Pancreas (tissue), 10 donors: ENCODE measurements around the gene GPR89B. TPM values are rescaled to one million over a fixed set of nuclear protein-coding genes. Genes with fewer than 3 reads are reported as not detected.
"Not testable (repeated sequence)": the region's sequence is repeated elsewhere in the genome, so short reads cannot be mapped to it uniquely, and the experiment has no call there.

Experiments
- ATAC-seq, 4 donors: fragments of 200-7000 bp; cut with Tn5 transposase; one replicate each; pipeline versions ENCODE4 v1.8.0 to v1.9.1; 2020; ENCODE audit warnings: mild to moderate bottlenecking in 4 of 4, moderate library complexity in 4 of 4
- DNase-seq, 6 donors: peaks; one replicate each; pipeline ENCODE4 v3.0.0-alpha.2; 2020
- FAIRE-seq: peaks from 2 replicates; lab custom pipeline; 2012; peaks lifted over from hg19 to GRCh38; lab: Jason Lieb, UNC
- H3K27ac ChIP-seq, 4 donors: fragments of 200-600 bp; sonication (generic); 1 replicate in 3 of 4; 2 replicates in 1 of 4; pipeline versions ENCODE4 v1.5.0 to v1.8.0; 2020
- H3K27me3 ChIP-seq, 4 donors: fragments of 200-600 bp; one replicate each; pipeline ENCODE4 v1.8.0; 2021
- H3K36me3 ChIP-seq, 3 donors: fragments of 200-600 bp; sonication (generic) in 1 of 3; one replicate each; pipeline versions ENCODE4 v1.5.0 to v1.8.0; 2020 to 2021
- H3K4me1 ChIP-seq, 3 donors: fragments of 200-600 bp; one replicate each; pipeline ENCODE4 v1.8.0; 2021
- H3K4me3 ChIP-seq, 4 donors: fragments of 200-600 bp; sonication (generic) in 2 of 4; one replicate each; pipeline versions ENCODE4 v1.5.0 to v1.8.0; 2020 to 2021
- H3K9me3 ChIP-seq, 4 donors: fragments of 200-600 bp; one replicate each; pipeline ENCODE4 v1.8.0; 2021
- CTCF ChIP-seq, 4 donors: fragments of 200-600 bp; sonication (generic) in 3 of 4; IDR thresholded peaks; one replicate each; pipeline versions ENCODE4 v1.5.0 to v1.8.0; 2021; ENCODE audit warnings: antibody characterized with exemption in 4 of 4
- WGBS, 2 donors: extraction: QIAGEN DNeasy Blood & Tissue Kit; methylation state at CpG; one replicate each; pipeline ENCODE4 v1.1.7; 2013; 5-methylcytosine and 5-hydroxymethylcytosine counted together
- intact Hi-C, 3 donors: fragments of 100-400 bp; cut with DNase I; formaldehyde crosslinking; loops; one replicate each; pipeline versions ENCODE4 v1.11.1 to v1.14.2; 2022
- polyA plus RNA-seq, 2 donors: library from polyadenylated mRNA; stranded (reverse); fragments of 200-250 nt; gene quantifications; one replicate each; pipeline ENCODE4 v1.2.3, GENCODE V29; 2013
- total RNA-seq, 6 donors: library from RNA; stranded (reverse); fragmentation: NEBNext Ultra II Directional in 4 of 6; extraction: Animal tissue kit (Norgen Biotek cat#: 25700) in 4 of 6; gene quantifications; one replicate each; pipeline versions ENCODE4 v1.2.1 to v1.2.4, GENCODE V29; 2021 to 2023
- donor health status: healthy with polysubstance abuse.
- donor health status: DM: no; HTN: no; CAD: no; lungs with moderate emphysema.
- donor health status: DM: no; HTN: no; CAD: no.
- donor health status: control.
- donor health status: control.
- donor health status: Bipolar disorder and iron deficiency.
- donor health status: DM: yes; HTN: yes; CAD: no.
- donor health status: DM: no; HTN: no; CAD: no.
- donor health status: DM: no; HTN: no; CAD: no.
- donor health status: DM: yes; HTN: yes; CAD: no.

GPR89B gene
- total and polyA plus RNA-seq, 8 donors = 6.0 to 18.1 (median 8.1) TPM

- H3K4me1 ChIP-seq, H3K27ac ChIP-seq, H3K4me3 ChIP-seq, ATAC-seq, intact Hi-C loops, FAIRE-seq, H3K9me3 ChIP-seq, DNase-seq, H3K27me3 ChIP-seq, H3K36me3 ChIP-seq: not testable (repeated sequence)
- WGBS, 2 donors = 94 to 97% methylated on average over 3 of the region's 4 CpGs
These were observed 79.5 kb downstream of the GPR89B start for GRCh38 chr1:148007724-148008123.

DNA sequence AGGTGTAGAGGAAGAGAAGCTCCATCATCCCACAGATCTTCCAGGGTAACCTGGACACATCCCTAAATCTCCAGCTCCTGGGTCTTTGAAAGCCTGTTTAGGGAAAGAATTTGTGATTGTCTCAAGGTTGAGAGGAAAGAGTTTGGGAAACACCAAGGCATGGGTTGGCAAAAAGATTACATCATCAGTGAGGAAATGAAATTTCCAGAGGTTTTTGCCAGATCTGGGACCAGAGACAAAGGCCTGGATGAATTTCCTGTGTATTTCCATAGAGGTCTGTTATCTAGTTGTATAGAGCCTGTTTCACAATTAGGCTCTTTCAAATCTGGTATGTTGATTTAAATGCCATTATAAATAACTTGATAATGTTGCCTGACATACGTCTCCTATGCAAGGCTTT, 82.3 kb downstream of the GPR89B start:
- no peak for TF ChIP-seq CTCF (IDR thresholded peaks at IDR 0.05)
- no peaks in the 10 kb centered on the region for H3K36me3 ChIP-seq
- H3K27ac ChIP-seq = no peak overlapping the region
- FAIRE-seq (no peak), ATAC-seq (no peak), DNase-seq (no peak)
- H3K4me1 ChIP-seq = no peaks in the 10 kb centered on the region
- intact Hi-C loops = no loop called here
- H3K27me3 ChIP-seq = peaks cover 0 to 8% (median 0%) of the 10 kb centered on the region in 4 donors
- no peak overlapping the region for H3K4me3 ChIP-seq
- WGBS, 2 donors = 52 to 65% methylated on average over 1 of the region's 1 CpG
- no peaks in the 10 kb centered on the region for H3K9me3 ChIP-seq

DNA sequence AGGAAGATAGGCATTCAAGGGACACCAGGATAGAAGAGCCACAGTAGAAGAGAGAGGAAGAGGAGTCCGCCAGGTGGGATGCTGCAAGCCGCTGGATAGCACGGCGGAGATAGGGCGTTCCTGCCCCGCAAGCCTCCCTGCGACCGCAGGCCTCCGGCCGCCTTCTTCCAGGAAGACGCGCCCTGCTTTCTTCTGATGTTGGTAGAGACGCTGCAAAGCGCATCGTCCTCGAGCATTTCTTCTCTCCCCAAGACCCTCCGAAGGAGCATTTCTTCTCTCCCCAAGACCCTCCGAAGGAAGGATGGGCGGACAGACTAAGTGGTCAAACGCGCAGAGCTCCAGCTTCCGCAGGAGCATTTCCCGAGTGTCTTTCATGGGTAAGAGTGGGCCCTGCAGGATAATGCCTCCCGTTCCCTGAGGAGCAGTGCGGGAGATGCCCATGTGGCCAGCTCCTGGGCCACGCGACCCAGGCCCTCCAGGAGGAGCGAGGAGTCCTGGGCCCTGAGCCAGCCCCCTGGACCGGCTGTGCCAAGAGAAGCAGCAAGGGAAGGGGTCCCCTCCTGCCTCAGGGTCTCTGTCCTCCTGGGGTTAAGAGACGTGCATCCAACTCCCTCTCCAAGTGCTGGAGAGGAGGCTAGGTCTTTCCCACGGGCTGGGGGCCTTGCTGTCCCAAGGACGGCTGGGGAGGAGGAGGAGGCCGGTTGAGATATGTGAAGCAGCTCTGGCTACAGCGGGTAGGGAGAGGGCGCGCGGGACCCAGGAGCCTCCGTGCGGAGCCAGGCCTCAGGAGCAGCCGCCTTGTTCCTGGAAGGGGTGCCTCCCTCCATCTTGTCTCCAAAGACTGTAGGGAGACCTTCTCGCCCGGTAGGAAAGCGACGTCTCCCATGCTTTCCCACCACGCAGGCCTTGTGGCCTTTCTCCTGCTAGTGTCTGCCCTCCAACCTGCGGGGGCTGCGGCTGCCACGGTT, 85.2 kb downstream of the GPR89B start:
- DNase-seq = peak in 4 of 6 donors; percentile 12 to 67 (median 36)
- H3K4me1 ChIP-seq, H3K27ac ChIP-seq, H3K36me3 ChIP-seq, H3K27me3 ChIP-seq, FAIRE-seq, intact Hi-C loops, H3K9me3 ChIP-seq: not testable (repeated sequence)
- ATAC-seq = peak; percentile 37 to 63 (median 48)
- H3K4me3 ChIP-seq = peak overlapping the region in 1 of 4 donors; percentile 24
- WGBS, 2 donors = 28 to 31% methylated on average over 30 to 39 of the region's 48 CpGs

DNA sequence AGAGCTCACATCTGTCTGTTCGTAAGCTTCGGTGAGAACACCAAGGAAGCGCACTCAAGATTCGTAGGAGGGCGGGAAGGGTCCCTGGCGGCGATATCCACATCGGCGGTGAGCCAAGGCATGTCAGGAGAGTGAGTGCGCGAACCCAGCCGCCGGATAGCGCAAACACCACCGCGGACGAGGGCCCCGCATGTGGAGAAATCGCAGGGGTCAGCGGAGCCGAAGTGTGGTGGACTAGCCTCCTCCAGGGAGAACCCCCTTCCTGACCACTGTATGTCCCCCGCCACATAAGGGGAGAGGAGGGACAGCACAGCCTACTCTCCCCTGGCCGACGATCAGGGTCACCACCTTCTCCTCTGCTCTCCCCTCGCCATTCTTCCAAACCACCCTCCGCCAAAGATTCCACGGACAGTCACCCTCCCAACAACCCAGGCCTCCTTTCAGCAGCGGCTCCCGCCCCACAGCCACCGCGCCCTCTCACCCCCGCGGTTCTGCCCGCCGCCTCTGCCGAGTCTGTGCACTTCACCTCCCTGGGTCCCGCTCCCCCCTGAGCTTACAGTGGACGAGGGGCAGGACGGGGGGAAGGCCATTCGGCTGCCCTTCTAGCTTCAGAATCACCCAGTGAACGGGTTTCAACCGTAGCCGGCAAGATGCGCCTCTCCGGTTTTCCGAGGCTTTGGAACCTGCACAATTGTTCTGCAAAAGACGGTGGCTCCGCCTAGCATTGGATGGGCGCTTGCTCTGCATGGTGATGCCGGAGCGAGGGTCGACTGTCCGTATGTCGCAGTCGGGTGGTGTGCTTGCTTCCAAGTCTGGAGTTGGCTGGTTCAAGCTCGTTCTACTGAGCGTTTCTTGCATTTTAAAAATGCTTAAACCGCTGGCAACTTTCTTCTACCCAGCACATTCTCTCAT, 86.3 kb downstream of the GPR89B start:
- ATAC-seq (peak; percentile 35 to 58 (median 51)), DNase-seq (peak in 1 of 6 donors; percentile 53)
- WGBS, 2 donors = 1% methylated on average over 24 to 52 of the region's 58 CpGs
- intact Hi-C loops, H3K9me3 ChIP-seq, H3K4me1 ChIP-seq, H3K27me3 ChIP-seq, H3K27ac ChIP-seq, H3K36me3 ChIP-seq, FAIRE-seq: not testable (repeated sequence)
- H3K4me3 ChIP-seq = peak overlapping the region in 1 of 4 donors; percentile 24

- ATAC-seq, intact Hi-C loops, H3K9me3 ChIP-seq, H3K27me3 ChIP-seq, FAIRE-seq, H3K27ac ChIP-seq, H3K4me1 ChIP-seq, H3K36me3 ChIP-seq, H3K4me3 ChIP-seq, DNase-seq: not testable (repeated sequence)
- WGBS, 2 donors = 82 to 92% methylated on average over 5 of the region's 5 CpGs
These were observed 96.7 kb downstream of the GPR89B start for GRCh38 chr1:148024918-148025317.

DNA sequence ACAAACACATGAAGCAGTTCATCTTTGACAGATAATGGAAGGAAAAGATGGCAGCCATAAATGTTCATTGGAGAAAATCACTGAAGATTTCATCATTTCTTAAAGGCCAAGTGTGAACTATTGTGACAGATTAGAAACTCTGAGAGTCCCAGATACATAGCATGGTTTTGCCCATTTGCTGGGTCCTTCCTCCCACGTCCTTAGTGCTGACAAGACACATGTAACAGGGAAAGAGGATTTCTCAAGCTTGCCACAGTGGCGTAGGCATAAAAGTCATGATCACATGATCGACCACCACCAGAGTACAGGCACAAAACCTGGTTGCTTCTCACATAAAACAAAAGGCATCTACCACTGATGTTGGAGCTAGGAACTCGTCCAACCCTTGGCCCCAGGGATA, 98.8 kb downstream of the GPR89B start:
- ATAC-seq, H3K9me3 ChIP-seq, H3K27me3 ChIP-seq, H3K4me1 ChIP-seq, FAIRE-seq, H3K27ac ChIP-seq, H3K36me3 ChIP-seq, intact Hi-C loops, H3K4me3 ChIP-seq, DNase-seq: not testable (repeated sequence)
- 80 to 100% methylated on average over 1 to 2 of the region's 4 CpGs for WGBS, 2 donors

GRCh38 chr1:148032247-148032646, 104.0 kb downstream of the GPR89B start:
- 43 to 85% methylated on average over 1 to 2 of the region's 3 CpGs for WGBS, 2 donors
- DNase-seq, intact Hi-C loops, ATAC-seq, H3K36me3 ChIP-seq, H3K9me3 ChIP-seq, FAIRE-seq, H3K27me3 ChIP-seq, H3K27ac ChIP-seq, H3K4me1 ChIP-seq, H3K4me3 ChIP-seq: not testable (repeated sequence)

GRCh38 chr1:148032690-148033089, 104.5 kb downstream of the GPR89B start:
- H3K27ac ChIP-seq, DNase-seq, H3K9me3 ChIP-seq, H3K36me3 ChIP-seq, FAIRE-seq, H3K27me3 ChIP-seq, intact Hi-C loops, H3K4me3 ChIP-seq, H3K4me1 ChIP-seq: not testable (repeated sequence)
- no CpG with 5 or more reads among the region's 25 CpGs for WGBS, 2 donors
- ATAC-seq = peak; percentile 43 to 66 (median 54)

GRCh38 chr1:148033147-148033546, 104.9 kb downstream of the GPR89B start:
- H3K36me3 ChIP-seq, DNase-seq, FAIRE-seq, intact Hi-C loops, H3K4me1 ChIP-seq, H3K4me3 ChIP-seq, H3K27me3 ChIP-seq, H3K27ac ChIP-seq, H3K9me3 ChIP-seq: not testable (repeated sequence)
- peak in 3 of 4 donors; percentile 19 to 28 (median 24) for ATAC-seq
- 5 to 8% methylated on average over 11 to 12 of the region's 16 CpGs for WGBS, 2 donors

GRCh38 chr1:148037850-148038461, 109.7 kb downstream of the GPR89B start:
- peak overlapping the region in 1 of 4 donors; percentile 71 for H3K27ac ChIP-seq
- peak; percentile 22 to 38 (median 26) for ATAC-seq

More at GRCh38 chr1:148037850-148038461, 109.7 kb downstream of the GPR89B start:
- 6 to 7% methylated on average over 4 to 5 of the region's 21 CpGs for WGBS, 2 donors
- FAIRE-seq, H3K27me3 ChIP-seq, DNase-seq, H3K4me1 ChIP-seq, H3K36me3 ChIP-seq, intact Hi-C loops, H3K9me3 ChIP-seq: not testable (repeated sequence)
- peak overlapping the region in 2 of 4 donors; percentile 34 to 36 for H3K4me3 ChIP-seq
